IMR-90 (cell line): Measurements from ENCODE around the gene FLT1.

ENCODE experiments used
- ELK1 ChIP-seq: fragments of 150-350 bp; IDR thresholded peaks from 2 replicates; pipeline ENCODE4 v1.6.1; 2016; ENCODE audit warnings: low read depth, mild to moderate bottlenecking, low read length, moderate library complexity, borderline replicate concordance
- MAZ ChIP-seq: IDR thresholded peaks from 2 replicates; pipeline ENCODE4 v1.6.1; 2012; ENCODE audit warnings: low read depth, mild to moderate bottlenecking, low read length, improper control_type of control experiment, moderate library complexity, borderline replicate concordance
- NFE2L2 ChIP-seq: fragments of 150-350 bp; IDR thresholded peaks from 2 replicates; pipeline ENCODE4 v1.6.1; 2016; ENCODE audit warnings: low read depth, mild to moderate bottlenecking, low read length
- POLR2A ChIP-seq: IDR thresholded peaks from 2 replicates; pipeline ENCODE4 v1.6.1; 2012; ENCODE audit warnings: mild to moderate bottlenecking, low read depth, low read length

DNA sequence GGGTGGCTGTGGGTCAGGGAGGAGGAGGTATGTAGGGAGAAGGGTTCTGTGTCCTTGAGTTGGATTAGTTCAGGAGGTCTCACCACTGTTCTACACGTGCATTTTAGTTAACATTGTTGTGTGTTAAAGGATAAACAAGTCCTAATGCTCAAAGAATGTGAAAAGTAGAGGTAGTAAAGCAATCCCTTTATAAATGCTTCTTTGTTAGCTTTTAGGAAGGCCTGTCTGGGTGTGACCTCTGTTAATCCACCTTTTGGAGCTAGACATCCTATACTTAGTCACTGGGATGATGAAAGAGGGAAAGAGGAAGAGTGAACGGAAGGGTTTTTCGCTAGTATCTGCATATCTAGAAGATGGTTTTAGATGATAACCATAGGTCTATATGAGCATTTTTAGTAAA, 42.2 kb upstream of the FLT1 start:
- no peak for TF ChIP-seq POLR2A
- no peak for TF ChIP-seq ELK1
- no peak for TF ChIP-seq MAZ
- no peak for TF ChIP-seq NFE2L2
